ENCODE measurements around the gene ADM5.
A peak's percentile ranks its signal among the peaks of the same experiment; 100 is the strongest.

The ADM5 gene

DNA sequence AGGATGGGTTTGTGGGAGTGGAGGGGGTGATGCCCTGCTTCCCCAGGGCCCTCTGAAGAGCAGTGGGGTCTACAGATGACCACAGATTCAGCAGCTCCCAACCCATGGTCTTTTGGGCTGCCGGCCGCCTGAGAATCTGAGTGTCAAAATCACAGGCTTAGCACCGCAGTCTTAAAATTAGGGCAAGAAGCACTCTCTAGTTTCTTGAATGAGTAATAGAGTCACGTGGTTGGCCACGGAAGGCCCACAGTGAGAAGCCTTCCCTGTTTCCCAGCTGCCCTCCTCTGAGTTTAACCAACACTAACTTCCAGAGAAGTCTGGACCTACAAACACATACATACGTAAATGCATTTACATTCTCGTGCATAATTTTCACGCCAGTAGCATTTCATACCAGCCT lies 7.1 kb upstream of the ADM5 start:
- Mint-ChIP-seq H3K9me3 (no peaks in the 10 kb centered on the region), H3K4me1 (ENCODE audit: low read depth) (peaks cover 46% of the 10 kb centered on the region), H3K27ac (peak overlapping the region; percentile 50), H3K36me3 (ENCODE audit: low read depth) (peaks cover 82% of the 10 kb centered on the region), H3K27me3 (no peaks in the 10 kb centered on the region), H3K4me3 (no peak overlapping the region)
- no peak for DNase-seq

DNA sequence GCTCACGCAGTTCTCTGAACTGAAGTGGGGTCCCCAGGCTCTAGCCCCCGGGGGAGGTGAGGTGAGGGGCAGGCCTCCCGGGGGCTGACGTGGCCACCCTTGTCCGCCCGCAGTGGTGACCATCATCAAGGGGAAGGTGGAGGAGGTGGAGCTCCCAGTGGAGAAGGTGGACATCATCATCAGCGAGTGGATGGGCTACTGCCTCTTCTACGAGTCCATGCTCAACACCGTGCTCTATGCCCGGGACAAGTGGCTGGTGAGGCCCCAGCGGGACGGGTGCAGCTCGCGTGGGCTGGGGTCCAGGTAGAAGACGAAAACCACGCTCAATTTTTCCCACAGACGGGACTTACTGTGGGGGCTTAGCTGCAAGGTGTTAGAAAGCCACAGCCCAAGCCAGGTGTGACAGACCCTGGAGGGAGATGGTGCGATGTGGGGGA lies 5.6 kb upstream of the ADM5 start:
- peaks cover 50% of the 10 kb centered on the region for H3K4me1 Mint-ChIP-seq (ENCODE audit: low read depth)
- DNase-seq = no peak
- no peaks in the 10 kb centered on the region for H3K9me3 Mint-ChIP-seq
- H3K27me3 Mint-ChIP-seq = no peaks in the 10 kb centered on the region
- no peak overlapping the region for H3K4me3 Mint-ChIP-seq
- peak overlapping the region; percentile 68 for H3K27ac Mint-ChIP-seq
- peaks cover 86% of the 10 kb centered on the region for H3K36me3 Mint-ChIP-seq (ENCODE audit: low read depth)

DNA sequence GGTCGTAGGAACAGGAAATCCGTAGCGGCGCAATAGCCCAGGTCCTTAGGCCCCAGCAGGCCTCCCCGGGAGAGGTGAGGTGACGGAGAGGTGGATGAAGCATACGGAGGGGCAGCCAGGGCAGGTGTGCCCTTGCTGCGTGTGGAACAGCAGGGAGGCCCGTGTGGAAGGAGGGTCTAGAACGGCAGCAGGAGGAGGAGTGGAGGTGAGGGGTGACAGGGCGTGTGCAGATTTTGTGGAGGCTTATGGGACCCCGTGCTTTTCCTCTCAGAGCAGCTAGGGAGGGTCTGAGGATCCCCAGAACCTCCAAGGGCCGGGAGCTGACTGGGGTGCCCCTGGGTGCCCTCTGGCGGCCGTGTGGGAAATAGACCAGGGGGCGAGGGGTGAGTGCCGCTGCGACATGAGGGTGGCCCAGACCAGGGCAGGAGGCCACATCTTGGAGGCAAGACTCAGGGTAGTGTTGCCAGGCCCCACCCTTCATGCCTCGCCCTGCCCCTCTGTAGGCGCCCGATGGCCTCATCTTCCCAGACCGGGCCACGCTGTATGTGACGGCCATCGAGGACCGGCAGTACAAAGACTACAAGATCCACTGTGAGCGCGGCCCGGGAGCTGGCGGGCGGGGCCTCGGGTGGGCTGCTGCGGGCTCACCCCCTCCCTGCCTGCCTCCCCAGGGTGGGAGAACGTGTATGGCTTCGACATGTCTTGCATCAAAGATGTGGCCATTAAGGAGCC lies 5.0 kb upstream of the ADM5 start:
- Mint-ChIP-seq H3K4me1 (ENCODE audit: low read depth) (peaks cover 51% of the 10 kb centered on the region), H3K36me3 (ENCODE audit: low read depth) (peaks cover 90% of the 10 kb centered on the region), H3K4me3 (no peak overlapping the region), H3K27ac (peak overlapping the region; percentile 68), H3K27me3 (no peaks in the 10 kb centered on the region), H3K9me3 (no peaks in the 10 kb centered on the region)
- no peak for DNase-seq

DNA sequence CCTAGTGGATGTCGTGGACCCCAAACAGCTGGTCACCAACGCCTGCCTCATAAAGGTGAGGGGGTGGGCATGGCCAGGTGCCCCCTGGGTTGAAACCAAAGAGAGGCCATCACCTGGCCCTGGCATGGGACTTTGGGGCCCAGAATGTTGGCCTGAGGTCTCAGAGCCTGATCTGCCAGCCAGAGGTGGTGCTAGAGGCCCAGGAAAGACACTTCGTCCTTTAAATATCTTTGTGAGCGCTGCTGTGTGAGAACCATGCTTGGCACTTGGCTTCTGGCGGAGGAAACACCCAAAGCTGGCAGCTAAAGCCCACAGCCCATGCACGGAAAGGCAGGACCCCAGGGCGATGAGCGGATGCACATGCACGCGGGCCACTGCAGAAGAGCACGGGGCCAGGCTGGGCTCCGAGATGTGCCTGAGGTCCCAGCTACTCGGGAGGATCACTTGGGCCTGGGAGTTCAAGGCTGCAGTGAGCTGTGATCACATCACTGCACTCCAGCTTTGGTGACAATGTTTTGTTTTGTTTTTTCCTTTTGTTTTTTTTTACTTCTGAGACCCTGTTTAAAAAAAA lies 4.3 kb upstream of the ADM5 start:
- DNase-seq = no peak
- Mint-ChIP-seq H3K36me3 (ENCODE audit: low read depth) (peaks cover 87% of the 10 kb centered on the region), H3K27me3 (no peaks in the 10 kb centered on the region), H3K4me1 (ENCODE audit: low read depth) (peaks cover 49% of the 10 kb centered on the region), H3K27ac (no peak overlapping the region), H3K9me3 (no peaks in the 10 kb centered on the region), H3K4me3 (no peak overlapping the region)

DNA sequence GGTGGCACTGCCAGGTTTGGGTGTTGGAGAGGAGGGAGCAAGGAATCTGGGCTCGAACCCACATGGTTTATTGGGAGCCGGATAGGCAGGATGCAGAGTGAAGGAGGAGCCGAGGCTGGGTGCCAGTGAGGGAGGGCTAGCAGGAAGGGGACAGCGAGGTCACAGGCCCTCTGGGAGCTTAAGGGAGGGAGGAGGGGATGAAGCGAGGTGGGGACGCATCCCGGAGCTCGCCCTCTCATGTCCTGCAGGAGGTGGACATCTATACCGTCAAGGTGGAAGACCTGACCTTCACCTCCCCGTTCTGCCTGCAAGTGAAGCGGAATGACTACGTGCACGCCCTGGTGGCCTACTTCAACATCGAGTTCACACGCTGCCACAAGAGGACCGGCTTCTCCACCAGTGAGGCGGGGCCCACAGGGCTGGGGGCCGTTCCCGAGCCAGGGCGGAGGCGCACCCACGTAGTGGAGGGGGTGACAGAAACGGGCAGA lies 3.5 kb upstream of the ADM5 start:
- Mint-ChIP-seq H3K9me3 (no peaks in the 10 kb centered on the region), H3K27me3 (peaks cover 7% of the 10 kb centered on the region), H3K4me3 (no peak overlapping the region), H3K4me1 (ENCODE audit: low read depth) (peaks cover 48% of the 10 kb centered on the region), H3K27ac (no peak overlapping the region), H3K36me3 (ENCODE audit: low read depth) (peaks cover 85% of the 10 kb centered on the region)
- DNase-seq = no peak

DNA sequence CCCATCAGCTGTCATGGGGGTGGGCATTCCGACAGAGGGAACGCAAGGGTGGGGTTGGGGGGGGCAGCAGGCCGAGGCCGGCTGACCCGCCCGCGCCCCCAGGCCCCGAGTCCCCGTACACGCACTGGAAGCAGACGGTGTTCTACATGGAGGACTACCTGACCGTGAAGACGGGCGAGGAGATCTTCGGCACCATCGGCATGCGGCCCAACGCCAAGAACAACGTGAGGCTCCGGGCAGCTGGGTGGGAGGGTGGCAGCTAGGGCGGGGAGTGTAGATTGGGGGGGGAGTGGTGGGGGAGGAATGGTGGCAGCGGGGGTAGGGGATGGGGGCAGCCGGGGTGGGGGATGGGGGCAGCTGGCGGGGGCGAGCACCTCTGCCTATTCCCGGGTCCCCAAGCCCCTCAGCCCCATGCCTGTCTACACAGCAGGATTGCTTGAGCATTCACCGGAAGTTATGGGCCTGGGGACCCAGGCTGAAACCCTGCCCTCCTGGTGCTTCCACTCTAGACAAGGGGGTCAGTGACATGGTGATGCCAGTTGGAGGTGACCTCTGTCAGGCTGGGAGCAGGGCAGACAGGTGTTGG lies 2.8 kb upstream of the ADM5 start:
- H3K4me3 Mint-ChIP-seq = no peak overlapping the region
- H3K27me3 Mint-ChIP-seq = peaks cover 9% of the 10 kb centered on the region
- peaks cover 79% of the 10 kb centered on the region for H3K36me3 Mint-ChIP-seq (ENCODE audit: low read depth)
- DNase-seq = no peak
- no peak overlapping the region for H3K27ac Mint-ChIP-seq
- peaks cover 51% of the 10 kb centered on the region for H3K4me1 Mint-ChIP-seq (ENCODE audit: low read depth)
- no peaks in the 10 kb centered on the region for H3K9me3 Mint-ChIP-seq

DNA sequence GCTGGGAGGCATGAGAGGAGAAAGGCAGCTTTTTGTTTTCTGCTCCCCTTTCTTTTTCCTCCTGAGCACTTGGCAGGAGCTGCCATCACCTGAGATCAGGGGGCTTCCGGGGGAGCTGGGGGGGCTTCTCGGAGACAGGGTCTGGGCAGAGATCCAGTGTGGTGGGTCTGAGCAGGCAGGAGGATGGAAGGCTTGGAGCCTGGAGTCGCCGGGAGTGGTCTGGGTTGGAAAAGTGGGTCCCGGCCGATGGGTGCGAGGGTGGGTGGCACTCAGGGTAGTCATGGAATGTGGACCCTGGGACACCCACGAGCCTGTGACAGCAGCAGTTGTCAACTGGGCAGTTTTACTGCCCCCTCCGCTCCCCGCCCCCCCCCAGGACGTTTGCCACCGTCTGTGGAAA lies 2.2 kb upstream of the ADM5 start:
- H3K36me3 Mint-ChIP-seq (ENCODE audit: low read depth) = peaks cover 74% of the 10 kb centered on the region
- no peak overlapping the region for H3K27ac Mint-ChIP-seq
- no peak overlapping the region for H3K4me3 Mint-ChIP-seq
- H3K4me1 Mint-ChIP-seq (ENCODE audit: low read depth) = peaks cover 46% of the 10 kb centered on the region
- DNase-seq = no peak
- peaks cover 11% of the 10 kb centered on the region for H3K27me3 Mint-ChIP-seq
- H3K9me3 Mint-ChIP-seq = no peaks in the 10 kb centered on the region

DNA sequence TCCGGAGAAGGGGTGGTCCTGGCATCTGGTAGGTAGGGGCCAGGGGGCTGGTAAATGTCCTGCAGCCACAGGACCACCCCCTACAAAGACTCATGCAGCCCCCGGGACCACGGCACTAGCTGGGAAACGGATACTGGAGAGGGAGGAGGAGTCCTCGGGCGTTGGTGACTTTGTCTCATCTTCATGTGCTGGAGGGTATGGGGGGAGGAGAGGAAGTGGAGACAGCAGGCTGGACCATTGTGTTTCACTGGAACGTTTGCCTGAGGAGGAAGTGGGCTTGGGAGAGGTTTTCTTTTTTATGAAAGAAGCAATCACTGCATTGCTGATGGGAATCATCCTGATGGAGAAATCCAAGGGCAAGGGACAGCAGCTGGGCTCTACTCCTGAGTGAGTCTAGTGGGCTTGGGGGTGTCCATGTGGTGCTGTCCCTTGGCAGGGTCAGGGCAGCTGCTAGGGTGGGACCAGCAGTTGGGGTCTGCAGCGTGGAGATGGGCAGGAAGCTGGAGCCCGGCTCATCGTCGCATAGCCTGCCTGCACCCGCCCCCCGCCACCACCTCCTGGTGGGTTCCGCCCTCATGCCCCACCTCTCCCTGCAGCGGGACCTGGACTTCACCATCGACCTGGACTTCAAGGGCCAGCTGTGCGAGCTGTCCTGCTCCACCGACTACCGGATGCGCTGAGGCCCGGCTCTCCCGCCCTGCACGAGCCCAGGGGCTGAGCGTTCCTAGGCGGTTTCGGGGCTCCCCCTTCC lies 1.7 kb upstream of the ADM5 start:
- Mint-ChIP-seq H3K36me3 (ENCODE audit: low read depth) (peaks cover 69% of the 10 kb centered on the region), H3K4me3 (no peak overlapping the region), H3K9me3 (no peaks in the 10 kb centered on the region), H3K27ac (peak overlapping the region; percentile 66), H3K4me1 (ENCODE audit: low read depth) (peaks cover 41% of the 10 kb centered on the region), H3K27me3 (peaks cover 16% of the 10 kb centered on the region)
- no peak for DNase-seq

DNA sequence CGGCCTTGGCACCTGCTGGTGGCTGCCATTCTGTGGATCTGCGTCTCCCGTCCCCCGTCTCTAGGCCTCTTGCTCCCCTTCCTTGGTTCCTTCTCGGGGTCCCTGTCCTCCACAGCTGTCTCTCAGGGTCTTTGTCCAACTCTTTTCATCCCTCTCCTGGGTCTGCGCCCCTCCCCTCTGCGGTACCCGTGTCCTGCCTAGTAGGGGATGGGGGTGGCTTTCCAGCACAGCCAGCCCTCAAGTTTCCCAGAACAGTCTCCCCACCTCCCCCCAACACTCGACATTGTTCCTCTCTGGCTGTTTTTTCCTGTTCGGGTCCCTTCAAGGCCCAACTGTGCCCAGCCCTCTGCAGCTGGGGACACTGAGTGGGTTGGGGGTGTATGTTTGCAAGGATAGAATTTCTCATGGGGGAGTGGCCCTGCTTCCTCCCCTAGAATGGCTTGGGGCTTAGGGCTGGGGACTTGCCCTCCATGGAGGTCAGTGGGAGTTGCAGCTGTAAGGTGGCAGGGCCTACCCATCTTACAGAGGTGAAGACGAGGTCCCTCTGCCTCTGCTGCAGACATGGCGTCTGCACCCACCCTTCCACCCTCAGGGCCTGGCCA lies 762 bp upstream of the ADM5 start:
- Mint-ChIP-seq H3K4me3 (no peak overlapping the region), H3K27me3 (peaks cover 16% of the 10 kb centered on the region), H3K36me3 (ENCODE audit: low read depth) (peaks cover 60% of the 10 kb centered on the region), H3K27ac (peak overlapping the region; percentile 2), H3K9me3 (no peaks in the 10 kb centered on the region), H3K4me1 (ENCODE audit: low read depth) (peaks cover 40% of the 10 kb centered on the region)
- no peak for DNase-seq

DNA sequence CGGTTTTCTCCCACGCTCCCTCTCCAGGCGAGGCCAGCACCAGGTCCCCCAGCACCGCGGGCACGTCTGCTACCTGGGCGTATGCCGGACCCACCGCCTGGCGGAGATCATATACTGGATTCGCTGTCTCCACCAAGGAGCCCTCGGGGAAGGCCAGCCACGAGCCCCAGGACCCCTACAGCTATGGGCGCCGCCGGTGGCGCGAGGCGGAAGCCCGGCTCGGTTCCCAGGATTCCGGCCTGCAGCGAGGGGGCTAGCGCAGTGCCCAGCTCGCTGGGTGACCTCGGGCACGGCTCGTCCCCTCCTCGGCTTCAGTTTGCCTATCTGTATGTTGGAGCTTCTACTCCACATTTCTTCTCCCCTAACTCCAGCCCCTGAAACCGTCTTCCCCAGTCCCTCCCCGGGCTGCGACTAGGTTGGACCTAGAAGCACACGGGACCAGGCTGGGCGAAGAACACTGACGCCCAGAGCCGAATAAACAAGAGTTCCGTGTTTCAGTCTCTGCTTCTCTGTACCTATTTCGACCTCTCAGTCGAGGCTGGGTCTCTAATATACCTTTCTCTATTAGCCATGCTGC lies 773 bp downstream of the ADM5 start:
- H3K36me3 Mint-ChIP-seq (ENCODE audit: low read depth) = peaks cover 46% of the 10 kb centered on the region
- peak overlapping the region; percentile 62 for H3K4me3 Mint-ChIP-seq
- H3K9me3 Mint-ChIP-seq = no peaks in the 10 kb centered on the region
- H3K27ac Mint-ChIP-seq = peak overlapping the region; percentile 73
- H3K27me3 Mint-ChIP-seq = peaks cover 16% of the 10 kb centered on the region
- peaks cover 37% of the 10 kb centered on the region for H3K4me1 Mint-ChIP-seq (ENCODE audit: low read depth)
- no peak for DNase-seq

DNA sequence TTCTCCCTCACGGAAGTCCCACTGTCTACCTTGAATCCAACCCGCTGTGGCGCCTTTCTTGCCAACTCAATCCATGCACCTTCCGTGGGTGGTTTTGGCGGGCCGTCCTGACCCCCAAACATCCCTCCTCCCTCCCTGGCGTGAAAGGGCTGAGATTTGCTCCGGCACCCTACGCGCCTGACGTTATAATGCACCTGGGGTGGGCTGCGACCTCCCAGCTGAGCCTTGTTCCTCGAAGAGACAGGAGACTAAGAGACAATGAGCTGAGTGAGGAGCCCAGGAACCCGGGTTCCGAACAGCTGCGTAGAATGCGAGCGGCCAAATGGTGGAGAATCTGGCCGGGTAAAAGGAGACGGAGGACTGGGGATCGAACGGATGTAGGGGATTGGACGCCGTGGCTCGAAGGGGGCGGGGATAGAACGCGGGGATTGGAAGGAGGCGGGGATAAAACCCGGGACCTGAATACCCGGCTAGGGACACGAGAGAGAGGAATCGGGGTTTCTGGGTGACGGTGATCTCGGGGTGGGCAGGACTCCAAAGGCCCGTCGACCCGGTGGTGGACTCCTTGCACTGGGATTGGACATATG lies 1.4 kb downstream of the ADM5 start, which contains the start of gene CPT1C:
TSS of gene CPT1C (plus strand) at position 461 of the 587 bp plus-strand sequence. CDS start 1,137 bp downstream, outside the sequence.
- peaks cover 16% of the 10 kb centered on the region for H3K27me3 Mint-ChIP-seq
- H3K4me3 Mint-ChIP-seq = peak within 1 kb of the TSS; percentile 62
- peaks cover 40% of the 10 kb centered on the region for H3K36me3 Mint-ChIP-seq (ENCODE audit: low read depth)
- peaks cover 33% of the 10 kb centered on the region for H3K4me1 Mint-ChIP-seq (ENCODE audit: low read depth)
- peak; percentile 74 for DNase-seq
- no peaks in the 10 kb centered on the region for H3K9me3 Mint-ChIP-seq
- peak within 1 kb of the TSS; percentile 73 for H3K27ac Mint-ChIP-seq

DNA sequence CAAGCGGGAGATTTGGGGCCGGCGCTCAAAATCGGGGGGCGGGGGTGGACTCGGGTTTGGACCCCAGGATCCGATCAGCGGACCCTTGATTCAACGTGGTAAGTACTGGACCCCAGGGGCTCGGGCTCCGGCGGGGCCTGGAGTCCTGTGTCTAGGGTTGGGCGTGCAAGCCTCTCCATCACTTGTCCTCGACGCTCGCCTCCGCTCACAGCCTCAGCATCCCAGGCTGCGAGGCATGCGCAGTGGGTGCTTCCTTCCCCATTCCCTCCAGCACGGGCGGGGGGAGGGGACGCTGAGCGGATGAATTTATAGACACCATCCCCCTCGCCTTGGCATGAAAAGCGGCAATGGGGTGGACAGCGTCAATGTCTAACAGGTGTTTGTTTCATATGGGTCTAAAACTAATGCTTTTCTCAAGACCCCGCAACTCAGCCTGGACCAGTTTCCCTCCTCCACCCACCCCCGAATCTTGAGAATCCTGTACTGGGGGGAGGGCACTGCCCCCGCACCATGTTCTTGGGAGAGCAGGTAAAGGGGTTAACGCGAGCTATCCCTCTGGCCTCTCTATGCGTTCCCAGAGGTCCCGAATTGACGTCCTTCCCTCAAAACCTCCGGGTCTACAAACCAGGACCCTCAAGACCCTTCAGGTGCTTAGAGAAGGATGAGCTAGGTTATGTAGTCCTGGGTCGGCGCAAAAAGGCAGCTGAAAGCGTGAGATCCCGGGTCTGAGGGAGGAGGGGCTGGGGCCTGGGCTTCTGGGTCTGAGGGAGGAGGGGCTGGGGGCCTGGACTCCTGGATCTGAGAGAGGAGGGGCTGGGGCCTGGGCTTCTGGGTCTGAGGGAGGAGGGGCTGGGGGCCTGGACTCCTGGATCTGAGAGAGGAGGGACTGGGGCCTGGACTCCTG lies 2.1 kb downstream of the ADM5 start:
- no peaks in the 10 kb centered on the region for H3K9me3 Mint-ChIP-seq
- peak overlapping the region; percentile 73 for H3K27ac Mint-ChIP-seq
- H3K27me3 Mint-ChIP-seq = peaks cover 16% of the 10 kb centered on the region
- peak; percentile 61 for DNase-seq
- peak overlapping the region; percentile 62 for H3K4me3 Mint-ChIP-seq
- H3K4me1 Mint-ChIP-seq (ENCODE audit: low read depth) = peaks cover 33% of the 10 kb centered on the region
- H3K36me3 Mint-ChIP-seq (ENCODE audit: low read depth) = peaks cover 35% of the 10 kb centered on the region

DNA sequence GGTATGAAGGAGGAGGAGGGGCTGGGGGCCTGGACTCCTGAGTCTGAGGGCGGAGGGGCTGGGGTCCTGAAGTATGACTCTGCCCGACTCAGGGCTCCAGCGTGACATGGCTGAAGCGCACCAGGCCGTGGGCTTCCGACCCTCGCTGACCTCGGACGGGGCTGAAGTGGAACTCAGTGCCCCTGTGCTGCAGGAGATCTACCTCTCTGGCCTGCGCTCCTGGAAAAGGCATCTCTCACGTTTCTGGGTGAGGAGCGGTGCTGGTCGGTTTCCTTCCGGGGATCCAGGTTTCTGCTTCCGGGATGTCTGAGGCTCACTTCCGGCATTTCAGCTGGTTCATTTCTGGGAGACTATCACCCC lies 2.7 kb downstream of the ADM5 start:
- Mint-ChIP-seq H3K27ac (no peak overlapping the region), H3K27me3 (peaks cover 16% of the 10 kb centered on the region), H3K4me1 (ENCODE audit: low read depth) (peaks cover 31% of the 10 kb centered on the region), H3K9me3 (no peaks in the 10 kb centered on the region), H3K36me3 (ENCODE audit: low read depth) (peaks cover 31% of the 10 kb centered on the region), H3K4me3 (no peak overlapping the region)
- DNase-seq = no peak
